K562 treated with DMSO at 1 percent for 24 hours (cell line): ENCODE results near the gene NUP58. TPM values are rescaled to one million over a fixed set of nuclear protein-coding genes. Genes with fewer than 3 reads are reported as not detected.

ENCODE experiments used
- total RNA-seq: library from RNA; unstranded; fragments of 300-600 nt; gene quantifications from 2 replicates; pipeline ENCODE4 v1.2.3, GENCODE V29; 2022; ENCODE audit warnings: low read depth; ENCODE audit not compliant: insufficient read depth

Gene NUP58
- 14.6 and 22.4 TPM in 2 replicates for total RNA-seq

GRCh38 chr13:25301347-25302113, at the start of gene NUP58:
Gene NUP58 (plus strand): TSS chr13:25301625. CDS start chr13:25301774, 149 bp downstream.

GRCh38 chr13:25286969-25287961, 14.2 kb upstream of the NUP58 start, which contains the start of gene MTMR6:
Gene MTMR6 (minus strand): TSS chr13:25287488. CDS start chr13:25287247, 241 bp downstream.

GRCh38 chr13:25371875-25372283, 70.5 kb downstream of the NUP58 start, which contains the start of gene ATP8A2:
Gene ATP8A2 (plus strand): TSS chr13:25371974. CDS start chr13:25372213, 239 bp downstream.

Other genes starting within 250 kb of the NUP58 start
- 0.07 TPM in 1 of 2 replicates, not detected in the other for gene PABPC3, start 205.5 kb upstream of the NUP58 start, total RNA-seq
- gene AMER2, start 129.3 kb upstream of the NUP58 start, total RNA-seq: not detected in 2 replicates
- 4.2 and 5.4 TPM in 2 replicates for gene MTMR6, start 14.1 kb upstream of the NUP58 start, total RNA-seq
- gene ATP8A2, start 70.3 kb downstream of the NUP58 start, total RNA-seq: 0.14 TPM in 1 of 2 replicates, not detected in the other